GM21528 (cell line): ENCODE measurements around the gene VAPB.

Experiments
- ATAC-seq: cut with Tn5 transposase; IDR thresholded peaks from one replicate; pipeline ENCODE4 v1.9.1; 2021; ENCODE audit warnings: mild to moderate bottlenecking, moderate library complexity; ENCODE audit not compliant: unreplicated experiment, low FRiP score

The VAPB gene

GRCh38 chr20:58473453-58474425 is 84.7 kb downstream of the VAPB start:
- no peak for ATAC-seq

DNA sequence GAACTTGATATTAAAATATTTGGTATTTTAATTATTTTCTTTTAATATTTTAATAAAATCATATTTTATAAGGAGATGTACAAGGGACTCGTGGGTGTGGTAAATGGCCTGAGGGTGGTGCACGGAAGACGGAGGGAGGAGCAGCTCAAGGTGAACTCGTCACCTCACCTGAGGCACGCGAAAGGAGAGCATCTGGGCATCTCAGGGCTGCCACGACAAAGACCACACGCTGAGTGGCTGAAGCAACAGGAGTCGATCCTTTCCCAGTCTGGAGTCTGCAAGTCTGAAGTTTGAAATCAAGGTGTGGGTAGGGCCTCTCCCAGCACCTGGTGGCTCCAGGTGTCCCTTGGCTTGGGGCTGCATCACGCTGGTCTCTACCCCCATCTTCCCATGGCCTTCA is 86.4 kb downstream of the VAPB start:
- ATAC-seq, result no peak

- ATAC-seq, result no peak
These were observed 89.2 kb downstream of the VAPB start for GRCh38 chr20:58478141-58478805.

- no peak for ATAC-seq
These were observed 90.9 kb downstream of the VAPB start for GRCh38 chr20:58479726-58480440.

DNA sequence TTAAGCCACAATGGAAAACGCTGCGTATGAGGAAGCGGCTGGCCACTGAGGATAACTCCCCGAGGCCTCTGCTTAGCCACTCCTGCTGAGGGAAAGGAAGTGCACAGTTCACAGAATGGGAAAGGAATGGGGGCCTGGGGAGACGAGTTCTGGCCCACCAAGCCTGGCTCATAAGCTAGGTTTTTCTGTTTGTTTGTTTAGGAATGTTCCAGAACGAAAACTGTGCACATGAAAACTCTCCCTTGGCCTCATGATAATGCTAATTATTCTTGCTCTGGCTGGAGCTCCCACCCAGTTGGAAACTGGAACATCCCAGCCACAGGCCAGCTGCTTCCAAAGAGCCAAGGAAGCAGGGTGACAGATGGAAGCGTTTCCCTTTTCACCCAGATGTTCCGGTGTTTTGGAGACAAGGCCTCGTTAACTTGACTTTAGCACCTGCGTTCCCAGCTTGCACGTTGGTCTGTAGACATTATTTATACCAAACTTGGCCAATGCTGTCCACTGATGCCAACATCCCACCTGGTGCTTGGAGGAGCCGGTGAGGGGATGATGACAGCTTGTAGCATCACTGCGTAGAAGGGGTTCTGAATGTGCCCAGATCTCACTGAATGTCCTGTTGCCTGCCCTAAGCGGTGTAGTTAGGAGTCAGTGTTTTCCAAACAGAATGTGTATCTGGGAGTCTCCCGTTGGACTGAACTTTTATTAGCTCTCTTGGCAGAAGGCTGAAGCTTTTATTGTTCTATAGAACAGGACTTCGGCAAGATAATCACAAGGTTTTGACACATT is 91.7 kb downstream of the VAPB start:
- ATAC-seq, result no peak

DNA sequence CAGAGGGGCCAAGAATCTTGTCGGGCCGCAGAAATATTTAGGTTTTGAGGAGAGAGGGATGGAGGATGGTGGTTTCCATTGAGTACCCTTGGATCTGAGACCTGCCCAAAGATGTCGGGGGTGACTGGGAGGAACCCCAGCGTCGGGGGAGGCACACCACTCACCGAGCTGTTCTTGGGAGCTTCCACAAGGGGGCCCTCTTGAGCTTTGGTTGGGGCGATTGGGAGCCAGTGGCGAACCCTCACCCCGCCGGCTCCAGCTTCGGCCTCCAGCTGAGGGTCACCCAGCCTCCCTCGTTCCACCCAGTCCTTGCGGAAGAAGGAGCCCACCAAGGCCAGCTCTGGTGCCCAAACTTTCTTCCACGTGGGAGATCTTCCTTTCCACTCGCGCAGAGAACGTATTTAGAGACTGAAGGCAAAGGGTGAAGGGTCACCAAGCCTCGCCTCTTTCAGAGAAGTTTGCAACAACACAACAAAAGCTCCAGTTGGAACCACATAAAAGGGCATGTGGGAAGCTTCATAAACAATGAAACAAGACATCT is 92.5 kb downstream of the VAPB start:
- no peak for ATAC-seq

GRCh38 chr20:58482416-58482815 is 93.4 kb downstream of the VAPB start:
- ATAC-seq, result no peak

- ATAC-seq, result no peak
These were observed 94.0 kb downstream of the VAPB start for GRCh38 chr20:58483051-58483450.

DNA sequence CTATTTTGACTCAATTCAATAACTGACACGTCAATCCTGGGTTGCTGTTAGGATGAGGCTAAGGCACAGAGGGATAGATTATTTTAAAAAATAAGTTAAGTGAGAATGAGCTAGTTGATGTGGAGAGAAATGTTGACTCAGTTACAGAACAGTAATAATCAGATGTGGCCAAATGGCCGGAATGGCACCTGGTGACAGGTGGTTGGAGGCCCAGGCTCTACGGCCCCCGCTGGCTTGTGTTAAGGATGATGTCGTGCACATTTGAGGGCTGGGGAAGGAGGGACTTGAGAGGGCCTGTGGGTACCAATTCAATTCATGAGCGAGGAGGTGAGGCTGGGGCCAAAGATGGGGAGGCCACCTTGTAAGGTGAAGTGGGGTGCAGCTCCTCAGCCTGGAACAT is 94.4 kb downstream of the VAPB start:
- no peak for ATAC-seq

DNA sequence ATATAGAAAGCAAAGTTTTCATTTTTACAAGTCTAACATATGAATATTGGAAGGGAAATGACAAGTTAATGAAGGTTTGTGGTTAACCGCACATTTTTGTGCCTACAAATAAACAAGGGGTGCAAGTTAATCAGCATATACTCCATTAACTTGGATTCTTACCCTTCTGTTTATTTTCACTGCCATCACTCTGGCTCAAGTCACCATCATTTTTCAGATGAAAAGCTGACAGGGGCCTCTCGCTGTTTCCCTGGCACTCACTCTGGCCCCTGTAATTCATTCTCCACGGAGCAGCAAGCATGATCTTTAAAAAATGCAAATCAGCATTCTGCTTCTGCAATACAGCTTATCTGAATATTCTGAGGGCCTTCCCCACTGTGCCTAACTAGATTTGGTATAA is 96.4 kb downstream of the VAPB start:
- no peak for ATAC-seq

DNA sequence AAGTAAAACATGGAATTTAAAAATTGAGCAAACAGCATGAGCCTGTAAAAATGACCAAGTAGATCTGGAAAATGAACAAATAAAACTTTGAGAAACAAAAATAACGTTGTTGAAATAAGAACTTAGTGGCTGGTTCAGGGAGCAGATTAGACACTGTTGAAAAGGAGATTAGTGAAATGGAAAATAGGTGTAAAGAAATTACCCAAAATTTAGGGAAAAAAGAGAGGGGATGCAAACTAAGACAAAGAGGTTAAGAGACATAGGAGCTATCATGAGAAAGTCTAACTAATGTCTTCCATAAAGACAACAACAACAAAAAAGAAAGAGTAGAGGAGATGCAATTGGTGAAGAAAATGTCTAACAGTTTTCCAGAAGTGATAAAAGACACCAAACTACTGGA is 97.2 kb downstream of the VAPB start:
- no peak for ATAC-seq

DNA sequence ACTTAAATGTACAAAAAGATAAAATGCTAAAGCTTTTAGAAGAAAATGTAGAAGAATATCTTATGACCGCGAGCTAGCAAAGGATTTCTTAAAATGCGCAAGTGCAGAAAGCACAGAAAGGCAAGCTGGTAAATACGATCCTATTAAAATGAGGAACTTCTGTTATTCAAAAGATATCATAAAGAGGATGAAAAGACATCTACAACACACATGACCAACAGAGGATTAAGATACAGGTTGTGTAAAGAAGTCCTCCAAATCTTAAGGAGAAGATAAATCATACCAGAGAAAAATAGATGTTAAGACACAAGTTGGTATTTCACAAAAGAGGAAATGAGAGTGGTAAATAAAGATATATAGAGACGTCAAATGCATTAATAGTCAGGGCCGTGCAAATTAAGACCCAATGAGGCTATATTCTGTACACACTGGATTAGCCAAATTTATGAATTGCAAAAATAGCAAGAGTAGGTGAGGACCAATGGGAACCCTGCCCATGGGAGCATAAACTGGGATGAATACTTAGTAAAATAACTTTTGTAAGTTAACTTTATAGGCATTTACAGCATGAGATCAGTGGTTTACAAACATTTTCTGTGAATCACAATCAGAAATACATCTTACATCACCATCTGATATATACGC is 103.2 kb downstream of the VAPB start:
- ATAC-seq, result no peak

DNA sequence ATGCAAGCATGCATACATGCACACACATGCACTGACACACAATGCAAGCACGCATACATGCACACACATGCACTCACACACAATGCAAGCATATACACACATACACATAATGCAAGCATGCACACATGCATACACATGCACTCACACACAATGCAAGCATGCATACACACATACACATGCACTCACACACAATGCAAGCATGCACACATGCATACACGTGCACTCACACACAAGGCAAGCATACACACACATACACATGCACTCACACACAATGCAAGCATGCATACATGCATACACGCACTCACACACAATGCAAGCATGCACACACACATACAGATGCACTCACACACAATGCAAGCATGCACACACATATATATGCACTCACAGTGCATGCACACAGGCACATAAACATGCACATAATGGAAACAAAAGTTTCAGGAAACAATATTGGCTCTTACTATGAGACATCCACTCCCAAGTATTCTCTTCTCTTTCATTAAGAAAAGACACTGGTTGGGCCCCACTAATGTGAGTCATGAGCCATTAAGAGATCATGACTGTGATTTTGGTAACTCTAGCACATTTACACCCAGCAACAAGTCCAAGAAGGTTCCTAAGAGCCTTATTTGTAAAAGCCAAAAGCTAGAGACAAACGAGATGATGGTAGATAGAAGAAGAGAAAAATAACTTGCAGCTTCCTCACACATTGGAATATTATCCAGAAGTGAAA is 103.9 kb downstream of the VAPB start:
- no peak for ATAC-seq

DNA sequence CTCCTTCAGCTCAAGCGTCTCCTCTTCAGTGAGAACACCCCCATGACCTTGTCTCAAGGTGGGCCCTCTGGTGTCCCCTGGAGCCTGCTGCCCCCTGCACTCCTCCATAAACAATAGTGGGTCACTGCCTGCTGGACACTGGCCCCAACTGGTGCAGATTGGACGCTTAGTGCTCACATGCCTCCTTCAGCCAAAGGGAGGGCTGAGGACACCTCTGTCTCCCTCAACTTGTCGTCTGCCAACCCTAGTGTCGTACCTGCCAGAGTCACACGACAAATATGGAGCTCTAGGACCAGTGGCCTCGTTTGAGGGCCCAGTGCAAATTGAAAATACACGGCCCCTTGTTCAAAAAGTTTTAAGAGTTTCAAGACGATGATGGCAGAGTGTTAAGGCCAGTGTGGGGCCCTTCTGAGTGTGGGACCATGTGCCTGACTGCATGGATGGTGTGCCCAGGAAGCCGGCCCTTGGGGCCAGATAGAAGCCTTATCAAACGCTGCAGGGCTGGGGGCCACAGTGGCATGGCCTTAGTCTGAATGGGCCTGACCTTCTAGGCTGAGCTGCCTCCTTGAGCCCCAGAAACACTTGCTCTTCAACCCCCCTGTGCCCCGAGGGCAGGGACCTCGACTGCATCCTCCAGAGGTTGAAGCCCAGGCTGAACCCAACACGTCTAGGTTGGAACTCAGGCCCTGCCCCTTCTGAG is 106.0 kb downstream of the VAPB start:
- ATAC-seq, result no peak

DNA sequence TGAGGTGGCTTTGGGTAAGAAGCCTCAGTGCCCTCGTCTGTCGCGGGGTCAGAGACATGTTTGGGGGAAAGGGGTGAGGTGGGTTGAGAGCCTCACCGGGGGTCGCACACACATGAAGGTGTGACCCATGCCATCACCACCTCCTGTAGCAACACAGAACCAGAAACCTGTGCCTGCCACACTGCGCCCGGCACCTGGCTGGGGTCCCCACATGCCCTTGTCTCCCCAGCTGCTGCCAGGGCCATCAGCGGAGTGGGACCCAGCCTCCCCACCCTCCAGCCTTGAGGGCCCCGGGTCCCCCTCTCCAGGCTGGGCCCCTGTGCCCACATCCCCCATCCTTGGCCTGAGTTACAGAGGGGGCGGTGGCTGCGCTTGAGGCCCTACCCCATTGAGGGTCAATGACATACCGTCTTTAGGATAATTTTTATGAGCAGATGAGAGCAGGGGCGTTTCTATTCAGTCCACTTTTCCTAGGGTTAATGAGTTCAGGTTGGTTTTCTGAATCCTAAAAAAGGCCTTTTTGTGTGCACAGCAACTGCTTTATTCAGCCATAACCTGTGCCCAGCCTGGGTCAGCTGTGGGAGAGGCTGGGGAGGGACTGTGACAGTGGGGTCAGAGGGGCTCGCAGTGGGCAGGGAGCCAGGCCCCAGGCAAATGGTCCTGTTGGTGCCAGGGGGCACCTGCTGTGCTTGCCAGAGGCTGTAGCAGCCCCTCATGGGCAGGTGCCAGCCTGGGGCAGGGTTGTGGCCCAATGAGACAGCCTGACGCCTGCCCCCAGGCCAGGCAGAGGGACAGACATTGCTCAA is 106.8 kb downstream of the VAPB start:
- ATAC-seq, result no peak

GRCh38 chr20:58496429-58496769 is 107.4 kb downstream of the VAPB start:
- ATAC-seq, result no peak

DNA sequence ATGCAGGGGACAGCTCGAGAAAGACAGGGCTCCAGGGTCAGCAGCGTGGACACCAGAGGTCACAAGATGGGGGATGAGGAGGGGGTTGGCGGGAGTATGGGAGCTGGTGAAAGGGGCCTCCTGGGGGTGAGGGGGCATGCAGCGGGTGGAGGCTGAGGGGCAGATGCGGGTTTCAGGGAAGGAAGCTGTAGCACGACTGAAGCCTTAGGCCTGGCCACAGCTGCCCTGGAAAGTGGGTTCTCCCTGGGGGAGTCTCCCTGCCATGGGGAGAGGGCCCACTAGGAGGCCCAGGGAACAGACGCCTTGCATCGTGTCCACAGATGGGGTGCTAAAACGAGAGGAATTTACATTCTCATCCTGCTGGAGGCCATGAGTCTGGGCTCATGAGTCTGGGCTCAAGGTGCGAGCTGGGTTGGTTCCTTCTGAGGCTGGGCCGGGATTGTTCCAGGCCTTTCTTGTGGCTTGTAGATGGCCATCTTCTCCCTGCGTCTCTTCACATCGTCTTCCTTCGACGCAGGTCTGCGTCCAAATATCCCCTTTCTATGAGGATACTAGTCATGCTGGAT is 108.1 kb downstream of the VAPB start:
- ATAC-seq, result no peak
